HCT116 (cell line): ENCODE measurements around the gene MAP4. TPM values are rescaled to one million over a fixed set of nuclear protein-coding genes. Genes with fewer than 3 reads are reported as not detected.
A peak's percentile ranks its signal among the peaks of the same experiment; 100 is the strongest.

ENCODE experiments used
- ATAC-seq: fragments of 200-7000 bp; cut with Tn5 transposase; 2 replicates; pipeline ENCODE4 v1.9.1; 2020; ENCODE audit warnings: mild to moderate bottlenecking, moderate library complexity
- BruUV-seq: library from RNA; stranded (reverse); fragments of 400-500 nt; replicated peaks from 2 replicates; lab custom pipeline; 2021; lab: Mats Ljungman, UMichigan
- CTCF ChIA-PET: fragments of 300-600 bp; sonication (Branson Sonifier 250); formaldehyde crosslinking; loops from one replicate; lab custom pipeline; 2021; ENCODE audit warnings: antibody characterized with exemption; lab: Charles Lee
- POLR2A ChIA-PET: fragments of 300-600, 350-600 bp; sonication (Branson Sonifier 250); formaldehyde crosslinking; loops from one replicate; lab custom pipeline; 2021; ENCODE audit warnings: antibody characterized with exemption; lab: Charles Lee
- RAD21 ChIA-PET, 2 experiments: fragments of 300-600 bp; sonication (Branson Sonifier 250); formaldehyde crosslinking; loops; one replicate each; lab custom pipeline; 2023; ENCODE audit warnings: low total read pairs in 2 of 2; ENCODE audit not compliant: uncharacterized antibody in 2 of 2, unreplicated experiment in 2 of 2, low non-redundant PET in 1 of 2; lab: Charles Lee
- DNase-seq: peaks from one replicate; pipeline ENCODE4 v3.0.0-alpha.2; 2010; ENCODE audit warnings: low read depth, low spot score
- H2AFZ ChIP-seq: fragments of 200-600 bp; shearing (Covaris generic), sonication (generic); 2 replicates; pipeline ENCODE4 v1.6.1; 2017; ENCODE audit warnings: low read depth, mixed run types, mixed read lengths, antibody characterized with exemption, low read length; ENCODE audit not compliant: poor library complexity, severe bottlenecking
- H3K27ac ChIP-seq: 2 replicates; pipeline ENCODE4 v1.5.1; 2012; ENCODE audit warnings: low read depth, low read length
- H3K27me3 ChIP-seq: fragments of 200-600 bp; sonication (generic); 2 replicates; pipeline ENCODE4 v1.6.1; 2016; ENCODE audit warnings: mixed run types, low read length, mixed read lengths; ENCODE audit not compliant: insufficient read depth
- H3K36me3 ChIP-seq, 2 experiments: fragments of 200-500 bp in 1 of 2; fragments of 200-600 bp in 1 of 2; sonication (Bioruptor generic) in 1 of 2; sonication (generic) in 1 of 2; 2 replicates each; pipeline versions ENCODE4 v1.5.1 to v1.6.1; 2014 to 2016; ENCODE audit warnings: low read length in 2 of 2, inconsistent platforms in 1 of 2, mixed read lengths in 1 of 2, mixed run types in 1 of 2; ENCODE audit not compliant: insufficient read depth in 2 of 2, control insufficient read depth in 1 of 2
- H3K4me1 ChIP-seq, 2 experiments: fragments of 200-600 bp in 1 of 2; sonication (generic) in 1 of 2; 2 replicates each; pipeline versions ENCODE4 v1.5.1 to v1.6.1; 2012 to 2017; ENCODE audit warnings: low read length in 2 of 2, inconsistent platforms in 1 of 2, mild to moderate bottlenecking in 1 of 2, mixed read lengths in 1 of 2, mixed run types in 1 of 2, moderate library complexity in 1 of 2; ENCODE audit not compliant: insufficient read depth in 2 of 2, control insufficient read depth in 1 of 2
- H3K4me2 ChIP-seq: fragments of 200-600 bp; sonication (generic); 2 replicates; pipeline ENCODE4 v1.6.1; 2017; ENCODE audit warnings: mixed run types, low read length, mixed read lengths
- H3K4me3 ChIP-seq, 2 experiments: fragments of 200-600 bp in 1 of 2; sonication (generic) in 1 of 2; replicated peaks in 1 of 2; 2 replicates each; pipeline ENCODE4 v1.5.1; 2011 to 2016; ENCODE audit warnings: low read length in 2 of 2, control low read depth in 1 of 2, low read depth in 1 of 2, mild to moderate bottlenecking in 1 of 2, mixed read lengths in 1 of 2, mixed run types in 1 of 2
- H3K79me2 ChIP-seq: fragments of 200-600 bp; sonication (generic); 2 replicates; pipeline ENCODE4 v1.6.1; 2017; ENCODE audit warnings: mild to moderate bottlenecking, mixed run types, low read length, moderate library complexity, mixed read lengths; ENCODE audit not compliant: insufficient read depth
- H3K9ac ChIP-seq: fragments of 200-600 bp; sonication (generic); 2 replicates; pipeline ENCODE4 v1.6.1; 2016; ENCODE audit warnings: low read length, mixed read lengths
- H3K9me2 ChIP-seq: fragments of 200-600 bp; sonication (generic), shearing (Covaris generic); 2 replicates; pipeline ENCODE4 v1.6.1; 2017; ENCODE audit warnings: mixed run types, mild to moderate bottlenecking, moderate library complexity; ENCODE audit not compliant: insufficient read depth
- H3K9me3 ChIP-seq, 2 experiments: fragments of 200-500 bp in 1 of 2; fragments of 200-600 bp in 1 of 2; sonication (Bioruptor generic) in 1 of 2; sonication (generic) in 1 of 2; 2 replicates each; pipeline ENCODE4 v1.6.1; 2014 to 2017; ENCODE audit warnings: low read length in 2 of 2, mixed read lengths in 2 of 2, inconsistent platforms in 1 of 2, low read depth in 1 of 2, mild to moderate bottlenecking in 1 of 2, mixed run types in 1 of 2, moderate library complexity in 1 of 2; ENCODE audit not compliant: control insufficient read depth in 1 of 2, insufficient read depth in 1 of 2
- H4K20me1 ChIP-seq: fragments of 200-600 bp; sonication (generic), shearing (Covaris generic); 2 replicates; pipeline ENCODE4 v1.6.1; 2017; ENCODE audit warnings: mixed run types, mild to moderate bottlenecking, moderate library complexity; ENCODE audit not compliant: insufficient read depth
- ATF3 ChIP-seq: IDR thresholded peaks from 2 replicates; pipeline ENCODE4 v1.6.1; 2012
- CBX3 ChIP-seq: IDR thresholded peaks from 2 replicates; pipeline ENCODE4 v1.6.1; 2012; ENCODE audit warnings: low read depth
- CTCF ChIP-seq, 3 experiments: fragments of 200-600 bp in 1 of 3; sonication (generic) in 1 of 3; IDR thresholded peaks in 2 of 3; conservative IDR thresholded peaks in 1 of 3; 2 replicates each; pipeline ENCODE4 v1.5.1; 2012 to 2017; ENCODE audit warnings: low read depth in 2 of 3, low read length in 2 of 3, antibody characterized with exemption in 1 of 3, borderline replicate concordance in 1 of 3, control low read depth in 1 of 3, mild to moderate bottlenecking in 1 of 3, mixed read lengths in 1 of 3, mixed run types in 1 of 3, moderate library complexity in 1 of 3; ENCODE audit not compliant: insufficient read depth in 1 of 3
- EGR1 ChIP-seq: IDR thresholded peaks from 2 replicates; pipeline ENCODE4 v1.6.1; 2012; ENCODE audit warnings: low read depth
- ELF1 ChIP-seq: IDR thresholded peaks from 2 replicates; pipeline ENCODE4 v1.6.1; 2012; ENCODE audit warnings: low read depth, borderline replicate concordance
- EZH2 ChIP-seq: fragments of 200-600 bp; sonication (generic); IDR thresholded peaks from 2 replicates; pipeline ENCODE4 v1.6.1; 2017; ENCODE audit warnings: antibody characterized with exemption, mixed run types
- EZH2phosphoT487 ChIP-seq: fragments of 200-600 bp; IDR thresholded peaks from 2 replicates; pipeline ENCODE4 v1.6.1; 2018; ENCODE audit warnings: antibody characterized with exemption, borderline replicate concordance
- JUND ChIP-seq: IDR thresholded peaks from 2 replicates; pipeline ENCODE4 v1.6.1; 2012
- POLR2A ChIP-seq: IDR thresholded peaks from 2 replicates; pipeline ENCODE4 v1.7.0; 2011; ENCODE audit warnings: borderline replicate concordance; ENCODE audit not compliant: insufficient read depth, insufficient read length; ENCODE audit errors: extremely low read depth
- POLR2AphosphoS5 ChIP-seq: IDR thresholded peaks from 2 replicates; pipeline ENCODE4 v1.6.1; 2011; ENCODE audit warnings: mild to moderate bottlenecking, low read depth, low read length, moderate library complexity
- RAD21 ChIP-seq: IDR thresholded peaks from 2 replicates; pipeline ENCODE4 v1.6.1; 2012; ENCODE audit warnings: low read depth, mild to moderate bottlenecking
- SIN3A ChIP-seq: IDR thresholded peaks from 2 replicates; pipeline ENCODE4 v1.6.1; 2012; ENCODE audit warnings: low read depth
- SP1 ChIP-seq: IDR thresholded peaks from 2 replicates; pipeline ENCODE4 v1.6.1; 2012; ENCODE audit warnings: low read depth
- TCF7L2 ChIP-seq: IDR thresholded peaks from 2 replicates; pipeline ENCODE4 v1.7.0; 2011; ENCODE audit warnings: borderline replicate concordance, inconsistent platforms; ENCODE audit not compliant: insufficient read depth, insufficient read length; ENCODE audit errors: extremely low read depth
- YY1 ChIP-seq: IDR thresholded peaks from 2 replicates; pipeline ENCODE4 v1.6.1; 2011; ENCODE audit warnings: low read length, low read depth, moderate library complexity, mild to moderate bottlenecking; ENCODE audit not compliant: insufficient replicate concordance; ENCODE audit errors: extremely low read depth
- ZFX ChIP-seq: fragments of 450-650 bp; IDR thresholded peaks from 2 replicates; pipeline ENCODE4 v1.6.1; 2017
- ZNF274 ChIP-seq: fragments of 200-500 bp; sonication (Bioruptor generic); IDR thresholded peaks from 2 replicates; pipeline ENCODE4 v1.6.1; 2014; ENCODE audit warnings: mild to moderate bottlenecking, low read depth, low read length, inconsistent platforms
- intact Hi-C: fragments of 100-400 bp; cut with micrococcal nuclease; formaldehyde crosslinking; loops from 2 replicates; pipeline ENCODE4 v1.10.0; 2022
- total RNA-seq: library from RNA; stranded (reverse); gene quantifications from one replicate; pipeline ENCODE4 v1.2.1, GENCODE V29; 2021; ENCODE audit not compliant: unreplicated experiment
- TF ChIP-seq, protein P1 (sequence below): IDR thresholded peaks from 2 replicates; pipeline ENCODE4 v1.6.1; 2012
- TF ChIP-seq, protein P2 (sequence below): IDR thresholded peaks from 2 replicates; pipeline ENCODE4 v1.6.1; 2011; ENCODE audit warnings: mild to moderate bottlenecking, low read length, moderate library complexity; ENCODE audit not compliant: insufficient replicate concordance; ENCODE audit errors: extremely low read depth

MAP4 gene
- total RNA-seq, 1 experiment from 2014 or later, result 200 TPM

GRCh38 chr3:47824541-47825473, 191.4 kb downstream of the MAP4 start:
- Histone ChIP-seq H3K4me2 (peak overlapping the region; percentile 79), H3K79me2 (peaks cover 51% of the 10 kb centered on the region), H3K36me3 (peaks cover 22 to 23% of the 10 kb centered on the region in 2 experiments; a peak in 3 of 4 replicates), H2AFZ (peak overlapping the region; percentile 53), H4K20me1 (peaks cover 4% of the 10 kb centered on the region; the same call in 1 of the 2 replicates), H3K9ac (peak overlapping the region; percentile 100), H3K27ac (peak overlapping the region; percentile 81), H3K27me3 (no peaks in the 10 kb centered on the region), H3K9me2 (no peaks in the 10 kb centered on the region), H3K4me1 (peaks cover 10 to 21% of the 10 kb centered on the region in 2 experiments; a peak in 3 of 4 replicates), H3K9me3 (no peaks in the 10 kb centered on the region), H3K4me3 (peak overlapping the region; percentile 85 to 86)
- POLR2A ChIA-PET, result interaction anchor here (1.6 kb wide), 1 partner anchor 264 kb away, joined by 4 read pairs; no protein-coding TSS in a partner anchor
- intact Hi-C loops, result no loop called here
- ATAC-seq (peak; percentile 98), DNase-seq (peak; percentile 47)
- CTCF ChIA-PET, result interaction anchor here (0.6 to 2.9 kb wide), 15 partner anchors 9 to 546 kb away, joined by 3 to 20 read pairs (median 5); no protein-coding TSS in a partner anchor
- BruUV-seq, result no TSS peak
- RAD21 ChIA-PET, result interaction anchor here (0.6 to 1.1 kb wide), 3 partner anchors 13 to 327 kb away, joined by 3 to 5 read pairs (median 3); partner anchors contain the start of gene ELP6 (in 1 of the 2)
- TF ChIP-seq, protein P1, sequence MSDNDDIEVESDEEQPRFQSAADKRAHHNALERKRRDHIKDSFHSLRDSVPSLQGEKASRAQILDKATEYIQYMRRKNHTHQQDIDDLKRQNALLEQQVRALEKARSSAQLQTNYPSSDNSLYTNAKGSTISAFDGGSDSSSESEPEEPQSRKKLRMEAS, result peak; percentile 79
- no peak for TF ChIP-seq ATF3
- no peak for TF ChIP-seq SP1
- TF ChIP-seq SIN3A, result peak; percentile 45; the same call in 1 of the 2 replicates
- TF ChIP-seq CBX3, result peak; percentile 80; the same call in 1 of the 2 replicates
- TF ChIP-seq ZNF274, result no peak
- peak; percentile 99 for TF ChIP-seq ZFX
- TF ChIP-seq EGR1, result peak; percentile 74
- TF ChIP-seq RAD21, result peak; percentile 57
- no peak for TF ChIP-seq ELF1
- TF ChIP-seq JUND, result no peak
- TF ChIP-seq, protein P2, sequence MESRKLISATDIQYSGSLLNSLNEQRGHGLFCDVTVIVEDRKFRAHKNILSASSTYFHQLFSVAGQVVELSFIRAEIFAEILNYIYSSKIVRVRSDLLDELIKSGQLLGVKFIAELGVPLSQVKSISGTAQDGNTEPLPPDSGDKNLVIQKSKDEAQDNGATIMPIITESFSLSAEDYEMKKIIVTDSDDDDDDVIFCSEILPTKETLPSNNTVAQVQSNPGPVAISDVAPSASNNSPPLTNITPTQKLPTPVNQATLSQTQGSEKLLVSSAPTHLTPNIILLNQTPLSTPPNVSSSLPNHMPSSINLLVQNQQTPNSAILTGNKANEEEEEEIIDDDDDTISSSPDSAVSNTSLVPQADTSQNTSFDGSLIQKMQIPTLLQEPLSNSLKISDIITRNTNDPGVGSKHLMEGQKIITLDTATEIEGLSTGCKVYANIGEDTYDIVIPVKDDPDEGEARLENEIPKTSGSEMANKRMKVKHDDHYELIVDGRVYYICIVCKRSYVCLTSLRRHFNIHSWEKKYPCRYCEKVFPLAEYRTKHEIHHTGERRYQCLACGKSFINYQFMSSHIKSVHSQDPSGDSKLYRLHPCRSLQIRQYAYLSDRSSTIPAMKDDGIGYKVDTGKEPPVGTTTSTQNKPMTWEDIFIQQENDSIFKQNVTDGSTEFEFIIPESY, result no peak
- TF ChIP-seq POLR2AphosphoS5, result peak; percentile 89
- TF ChIP-seq YY1, result peak; percentile 95
- no peak for TF ChIP-seq EZH2phosphoT487
- peak; percentile 43 for TF ChIP-seq TCF7L2
- TF ChIP-seq CTCF (IDR thresholded peaks at IDR 0.05 in 2 of 3, conservative IDR thresholded peaks at IDR 0.05 in 1 of 3; ENCODE audit: borderline replicate concordance in 1 of 3, insufficient read depth in 1 of 3, low read depth in 2 of 3, low read length in 2 of 3), result peak; percentile 52 to 86 (median 72); a peak in 5 of 6 replicates
- TF ChIP-seq POLR2A, result peak; percentile 48
- TF ChIP-seq EZH2, result no peak
